ENCODE measurements around the gene TPSD1. TPM values are rescaled to one million over a fixed set of nuclear protein-coding genes. Genes with fewer than 3 reads are reported as not detected.
"Not testable (repeated sequence)": the region's sequence is repeated elsewhere in the genome, so short reads cannot be mapped to it uniquely, and the experiment has no call there.

Gene TPSD1
- total and polyA plus RNA-seq, 2 donors from 2014 or later, result 7.9 TPM; not detected in 1

GRCh38 chr16:1293921-1294656 is 38.2 kb downstream of the TPSD1 start:
- no peak overlapping the region for H3K9ac ChIP-seq (ENCODE audit: low read length in 3 of 3)
- H3K4me3 ChIP-seq (ENCODE audit: low read length in 3 of 3), result no peak overlapping the region
- no peak overlapping the region for H3K27ac ChIP-seq (ENCODE audit: low read depth in 2 of 2, low read length in 2 of 2)
- no peak for TF ChIP-seq CTCF (IDR thresholded peaks at IDR 0.05; ENCODE audit: borderline replicate concordance, extremely low read depth, insufficient read depth)
- intact Hi-C loops (cut with DNase I), result no loop called here
- FAIRE-seq (no peak), DNase-seq (no peak)
- no peaks in the 10 kb centered on the region for H3K36me3 ChIP-seq (ENCODE audit: control insufficient read depth in 2 of 3, insufficient read depth in 3 of 3, low read length in 3 of 3)
- peaks cover 6% of the 10 kb centered on the region for H3K27me3 ChIP-seq (ENCODE audit: control insufficient read depth, insufficient read depth, low read length)
- H3K9me3 ChIP-seq (ENCODE audit: control insufficient read depth in 2 of 3, insufficient read depth in 1 of 3, low read length in 3 of 3), result no peaks in the 10 kb centered on the region
- peaks cover 0 to 7% (median 0%) of the 10 kb centered on the region in 3 donors for H3K4me1 ChIP-seq (ENCODE audit: control insufficient read depth in 2 of 3, insufficient read depth in 2 of 3, low read depth in 1 of 3, low read length in 3 of 3)

GRCh38 chr16:1295465-1295864 is 39.6 kb downstream of the TPSD1 start:
- no peak for TF ChIP-seq CTCF (IDR thresholded peaks at IDR 0.05; ENCODE audit: borderline replicate concordance, extremely low read depth, insufficient read depth)
- H3K27me3 ChIP-seq (ENCODE audit: control insufficient read depth, insufficient read depth, low read length), result no peaks in the 10 kb centered on the region
- H3K36me3 ChIP-seq (ENCODE audit: control insufficient read depth in 2 of 3, insufficient read depth in 3 of 3, low read length in 3 of 3), result no peaks in the 10 kb centered on the region
- intact Hi-C loops (cut with DNase I), result no loop called here
- no peaks in the 10 kb centered on the region for H3K9me3 ChIP-seq (ENCODE audit: control insufficient read depth in 2 of 3, insufficient read depth in 1 of 3, low read length in 3 of 3)
- H3K4me1 ChIP-seq (ENCODE audit: control insufficient read depth in 2 of 3, insufficient read depth in 2 of 3, low read depth in 1 of 3, low read length in 3 of 3), result peaks cover 0 to 13% (median 0%) of the 10 kb centered on the region in 3 donors
- H3K9ac ChIP-seq (ENCODE audit: low read length in 3 of 3), result no peak overlapping the region
- FAIRE-seq, result no peak
- no peak overlapping the region for H3K4me3 ChIP-seq (ENCODE audit: low read length in 3 of 3)
- no peak for DNase-seq
- H3K27ac ChIP-seq (ENCODE audit: low read depth in 2 of 2, low read length in 2 of 2), result no peak overlapping the region

- H3K4me3 ChIP-seq (ENCODE audit: low read length in 3 of 3); intact Hi-C loops (cut with DNase I); H3K9ac ChIP-seq (ENCODE audit: low read length in 3 of 3); H3K9me3 ChIP-seq (ENCODE audit: control insufficient read depth in 2 of 3, insufficient read depth in 1 of 3, low read length in 3 of 3); H3K36me3 ChIP-seq (ENCODE audit: control insufficient read depth in 2 of 3, insufficient read depth in 3 of 3, low read length in 3 of 3); DNase-seq; FAIRE-seq; H3K27me3 ChIP-seq (ENCODE audit: control insufficient read depth, insufficient read depth, low read length): not testable (repeated sequence)
- Histone ChIP-seq H3K4me1 (ENCODE audit: control insufficient read depth in 2 of 3, insufficient read depth in 2 of 3, low read depth in 1 of 3, low read length in 3 of 3) (peaks cover 0 to 14% (median 0%) of the 10 kb centered on the region in 3 donors), H3K27ac (ENCODE audit: low read depth in 2 of 2, low read length in 2 of 2) (peak overlapping the region in 1 of 2 donors; percentile 63)
Measured at GRCh38 chr16:1296688-1297017, 40.8 kb downstream of the TPSD1 start.

- FAIRE-seq (no peak), DNase-seq (no peak)
- Histone ChIP-seq H3K4me1 (ENCODE audit: control insufficient read depth in 2 of 3, insufficient read depth in 2 of 3, low read depth in 1 of 3, low read length in 3 of 3) (peaks cover 0 to 14% (median 0%) of the 10 kb centered on the region in 3 donors), H3K27ac (ENCODE audit: low read depth in 2 of 2, low read length in 2 of 2) (peak overlapping the region; percentile 45 to 63), H3K4me3 (ENCODE audit: low read length in 3 of 3) (no peak overlapping the region), H3K27me3 (ENCODE audit: control insufficient read depth, insufficient read depth, low read length) (no peaks in the 10 kb centered on the region), H3K36me3 (ENCODE audit: control insufficient read depth in 2 of 3, insufficient read depth in 3 of 3, low read length in 3 of 3) (no peaks in the 10 kb centered on the region), H3K9ac (ENCODE audit: low read length in 3 of 3) (no peak overlapping the region), H3K9me3 (ENCODE audit: control insufficient read depth in 2 of 3, insufficient read depth in 1 of 3, low read length in 3 of 3) (no peaks in the 10 kb centered on the region)
- intact Hi-C loops (cut with DNase I), result no loop called here
- TF ChIP-seq CTCF (IDR thresholded peaks at IDR 0.05; ENCODE audit: borderline replicate concordance, extremely low read depth, insufficient read depth), result no peak
Measured at GRCh38 chr16:1297018-1297696, 41.3 kb downstream of the TPSD1 start.

Measured in kidney (tissue), 14 donors.